Stomach smooth muscle (tissue), 2 donors: ENCODE measurements around the gene CXCR2.
"Not testable (repeated sequence)": the region's sequence is repeated elsewhere in the genome, so short reads cannot be mapped to it uniquely, and the experiment has no call there.

Experiments used
- H3K27ac ChIP-seq: one replicate; pipeline ENCODE4 v1.7.0; 2013; ENCODE audit warnings: mild to moderate bottlenecking, low read length, inconsistent platforms
- H3K27me3 ChIP-seq, 2 donors: one replicate each; pipeline ENCODE4 v1.7.0; 2013; ENCODE audit warnings: low read length in 2 of 2; ENCODE audit not compliant: insufficient read depth in 2 of 2, control insufficient read depth in 1 of 2
- H3K36me3 ChIP-seq, 2 donors: one replicate each; pipeline ENCODE4 v1.7.0; 2013; ENCODE audit warnings: low read length in 2 of 2; ENCODE audit not compliant: control insufficient read depth in 2 of 2, insufficient read depth in 2 of 2
- H3K4me1 ChIP-seq: one replicate; pipeline ENCODE4 v1.7.0; 2013; ENCODE audit warnings: low read length; ENCODE audit not compliant: control insufficient read depth, insufficient read depth
- H3K4me3 ChIP-seq, 2 donors: one replicate each; pipeline ENCODE4 v1.7.0; 2013; ENCODE audit warnings: low read length in 2 of 2
- H3K9ac ChIP-seq, 2 donors: one replicate each; pipeline ENCODE4 v1.7.0; 2013; ENCODE audit warnings: low read length in 2 of 2, mild to moderate bottlenecking in 1 of 2
- H3K9me3 ChIP-seq, 2 donors: one replicate each; pipeline ENCODE4 v1.7.0; 2013; ENCODE audit warnings: low read length in 2 of 2; ENCODE audit not compliant: control insufficient read depth in 2 of 2
- donor health status: healthy.
- donor health status: Pancreatic carcinoma.

CXCR2 gene

GRCh38 chr2:218093879-218094278, 31.9 kb upstream of the CXCR2 start:
- Histone ChIP-seq H3K36me3 (no peaks in the 10 kb centered on the region), H3K27me3 (peaks cover 0 to 2% of the 10 kb centered on the region in 2 donors), H3K9ac (no peak overlapping the region), H3K4me3 (no peak overlapping the region), H3K9me3 (no peaks in the 10 kb centered on the region), H3K27ac (no peak overlapping the region), H3K4me1 (no peaks in the 10 kb centered on the region)

- H3K27ac ChIP-seq = no peak overlapping the region
- H3K9me3 ChIP-seq = no peaks in the 10 kb centered on the region
- no peak overlapping the region for H3K9ac ChIP-seq
- peaks cover 0 to 2% of the 10 kb centered on the region in 2 donors for H3K27me3 ChIP-seq
- no peak overlapping the region for H3K4me3 ChIP-seq
- no peaks in the 10 kb centered on the region for H3K36me3 ChIP-seq
- no peaks in the 10 kb centered on the region for H3K4me1 ChIP-seq
Measured at GRCh38 chr2:218095853-218096252, 30.0 kb upstream of the CXCR2 start.

GRCh38 chr2:218097975-218098374, 27.9 kb upstream of the CXCR2 start:
- no peak overlapping the region for H3K4me3 ChIP-seq
- no peak overlapping the region for H3K27ac ChIP-seq
- H3K9ac ChIP-seq = no peak overlapping the region
- H3K36me3 ChIP-seq = no peaks in the 10 kb centered on the region
- H3K9me3 ChIP-seq = no peaks in the 10 kb centered on the region
- H3K4me1 ChIP-seq = no peaks in the 10 kb centered on the region
- H3K27me3 ChIP-seq = no peaks in the 10 kb centered on the region

- not testable (repeated sequence) for H3K9ac ChIP-seq, H3K27me3 ChIP-seq, H3K4me1 ChIP-seq, H3K4me3 ChIP-seq, H3K9me3 ChIP-seq, H3K36me3 ChIP-seq, H3K27ac ChIP-seq
Measured at GRCh38 chr2:218108834-218109233, 17.0 kb upstream of the CXCR2 start.

GRCh38 chr2:218121789-218122188, 4.0 kb upstream of the CXCR2 start:
- H3K4me3 ChIP-seq, H3K4me1 ChIP-seq, H3K9me3 ChIP-seq, H3K36me3 ChIP-seq, H3K9ac ChIP-seq, H3K27ac ChIP-seq, H3K27me3 ChIP-seq: not testable (repeated sequence)

- not testable (repeated sequence) for H3K36me3 ChIP-seq, H3K27me3 ChIP-seq, H3K9ac ChIP-seq, H3K9me3 ChIP-seq, H3K4me3 ChIP-seq, H3K27ac ChIP-seq, H3K4me1 ChIP-seq
Measured at GRCh38 chr2:218122286-218122685, 3.5 kb upstream of the CXCR2 start.

GRCh38 chr2:218123986-218124385, 1.8 kb upstream of the CXCR2 start:
- Histone ChIP-seq H3K27me3 (peaks cover 0 to 9% of the 10 kb centered on the region in 2 donors), H3K36me3 (no peaks in the 10 kb centered on the region)

GRCh38 chr2:218125095-218125494, 733 bp upstream of the CXCR2 start:
- no peak overlapping the region for H3K4me3 ChIP-seq
- H3K9ac ChIP-seq = no peak overlapping the region
- H3K9me3 ChIP-seq = no peaks in the 10 kb centered on the region
- no peaks in the 10 kb centered on the region for H3K36me3 ChIP-seq
- H3K27ac ChIP-seq = no peak overlapping the region
- peaks cover 0 to 9% of the 10 kb centered on the region in 2 donors for H3K27me3 ChIP-seq
- H3K4me1 ChIP-seq = peaks cover 3% of the 10 kb centered on the region

More at GRCh38 chr2:218123986-218124385, 1.8 kb upstream of the CXCR2 start:
- H3K27ac ChIP-seq = no peak overlapping the region
- H3K9me3 ChIP-seq = no peaks in the 10 kb centered on the region
- no peak overlapping the region for H3K9ac ChIP-seq
- no peak overlapping the region for H3K4me3 ChIP-seq
- H3K4me1 ChIP-seq = peaks cover 3% of the 10 kb centered on the region

- Histone ChIP-seq H3K27ac (no peak overlapping the region), H3K4me1 (peaks cover 3% of the 10 kb centered on the region), H3K4me3 (no peak overlapping the region)
Measured at GRCh38 chr2:218127929-218128455, 2.2 kb downstream of the CXCR2 start.

GRCh38 chr2:218128781-218129457, 3.1 kb downstream of the CXCR2 start:
- H3K4me1 ChIP-seq = peaks cover 3% of the 10 kb centered on the region
- H3K9ac ChIP-seq = no peak overlapping the region
- H3K27ac ChIP-seq = no peak overlapping the region
- no peak overlapping the region for H3K4me3 ChIP-seq
- H3K9me3 ChIP-seq = no peaks in the 10 kb centered on the region
- no peaks in the 10 kb centered on the region for H3K36me3 ChIP-seq
- H3K27me3 ChIP-seq = peaks cover 0 to 15% of the 10 kb centered on the region in 2 donors

More at GRCh38 chr2:218127929-218128455, 2.2 kb downstream of the CXCR2 start:
- Histone ChIP-seq H3K27me3 (peaks cover 0 to 13% of the 10 kb centered on the region in 2 donors), H3K36me3 (no peaks in the 10 kb centered on the region), H3K9me3 (no peaks in the 10 kb centered on the region), H3K9ac (no peak overlapping the region)

- H3K4me3 ChIP-seq = no peak overlapping the region
- H3K36me3 ChIP-seq = no peaks in the 10 kb centered on the region
- no peaks in the 10 kb centered on the region for H3K9me3 ChIP-seq
- no peak overlapping the region for H3K27ac ChIP-seq
- no peak overlapping the region for H3K9ac ChIP-seq
- peaks cover 3% of the 10 kb centered on the region for H3K4me1 ChIP-seq
- peaks cover 0 to 14% of the 10 kb centered on the region in 2 donors for H3K27me3 ChIP-seq
Measured at GRCh38 chr2:218129458-218130135, 3.8 kb downstream of the CXCR2 start.
